Astrocyte (in vitro differentiated cells and primary cell): ENCODE measurements around the gene PLEKHG2.

ENCODE experiments used
- CTCF ChIP-seq: IDR thresholded peaks from 2 replicates; pipeline ENCODE4 v1.5.1; 2011; ENCODE audit warnings: low read depth, mild to moderate bottlenecking, inconsistent platforms, low read length, moderate library complexity; ENCODE audit not compliant: insufficient read depth
- EZH2 ChIP-seq: IDR thresholded peaks from 2 replicates; pipeline ENCODE4 v1.6.1; 2012; ENCODE audit warnings: mild to moderate bottlenecking, low read length, inconsistent platforms; ENCODE audit not compliant: insufficient read depth

- no peak for TF ChIP-seq EZH2
- no peak for TF ChIP-seq CTCF
Measured at GRCh38 chr19:39411081-39411831, 1.2 kb upstream of the PLEKHG2 start.
